Prostate gland (tissue), 2 donors: Measurements from ENCODE around the gene PPM1L. TPM values are rescaled to one million over a fixed set of nuclear protein-coding genes. Genes with fewer than 3 reads are reported as not detected.
A peak's percentile ranks its signal among the peaks of the same experiment; 100 is the strongest.

Experiments
- DNase-seq: peaks from one replicate; pipeline ENCODE4 v3.0.0-alpha.2; 2019; ENCODE audit warnings: low spot score
- H3K27ac ChIP-seq, 2 donors: fragments of 200-600 bp; sonication (generic); 2 replicates each; pipeline ENCODE4 v1.5.1; 2017 to 2019
- H3K27me3 ChIP-seq: fragments of 200-600 bp; sonication (generic); replicated peaks from 2 replicates; pipeline ENCODE4 v1.5.1; 2019; ENCODE audit not compliant: insufficient read depth
- H3K36me3 ChIP-seq, 2 donors: fragments of 200-600 bp; sonication (generic); 1 replicate in 1 of 2; 2 replicates in 1 of 2; pipeline versions ENCODE4 v1.5.1 to v1.8.1; 2017 to 2019
- H3K4me1 ChIP-seq: fragments of 200-600 bp; sonication (generic); replicated peaks from 2 replicates; pipeline ENCODE4 v1.5.1; 2019
- H3K4me3 ChIP-seq, 2 donors: fragments of 200-600 bp; sonication (generic); 2 replicates each; pipeline ENCODE4 v1.5.1; 2017 to 2019
- H3K9me3 ChIP-seq: fragments of 200-600 bp; sonication (generic); 2 replicates; pipeline ENCODE4 v1.5.1; 2017
- CTCF ChIP-seq, 4 experiments: fragments of 200-600 bp in 2 of 4; fragments of 450-650 bp in 2 of 4; sonication (generic) in 2 of 4; IDR thresholded peaks; 1 replicate in 3 of 4; 2 replicates in 1 of 4; pipeline ENCODE4 v1.5.1; 2016 to 2019; ENCODE audit warnings: antibody characterized with exemption in 4 of 4, mild to moderate bottlenecking in 2 of 4, moderate library complexity in 2 of 4
- POLR2A ChIP-seq: fragments of 450-650 bp; IDR thresholded peaks from one replicate; pipeline ENCODE4 v1.6.1; 2016; ENCODE audit warnings: antibody characterized with exemption, mild to moderate bottlenecking
- POLR2AphosphoS5 ChIP-seq: sonication (generic); formaldehyde crosslinking; IDR thresholded peaks from one replicate; pipeline ENCODE4 v1.6.1; 2017; ENCODE audit warnings: antibody characterized with exemption
- WGBS: methylation state at CpG from one replicate; pipeline ENCODE4 v1.1.5; 2018; 5-methylcytosine and 5-hydroxymethylcytosine counted together
- intact Hi-C: fragments of 100-400 bp; cut with DNase I; formaldehyde crosslinking; loops from one replicate; pipeline ENCODE4 v1.14.2; 2022
- total RNA-seq, 2 donors: library from RNA; depleted of rRNA; stranded (reverse); fragments of >200 nt; gene quantifications; one replicate each; pipeline ENCODE4 v1.1.0, GENCODE V29; 2016

Gene PPM1L
- total RNA-seq, 2 donors from 2014 or later = 23.6 to 27.0 TPM

GRCh38 chr3:160916472-160916871 is 160.4 kb downstream of the PPM1L start:
- H3K4me3 ChIP-seq = no peak overlapping the region
- H3K9me3 ChIP-seq = no peaks in the 10 kb centered on the region
- no peak for DNase-seq
- 90% methylated on average over 3 of the region's 3 CpGs for WGBS
- no peaks in the 10 kb centered on the region for H3K27me3 ChIP-seq
- TF ChIP-seq POLR2A (no peak), CTCF (IDR thresholded peaks at IDR 0.05) (no peak), POLR2AphosphoS5 (no peak)
- H3K4me1 ChIP-seq = no peaks in the 10 kb centered on the region
- H3K27ac ChIP-seq = no peak overlapping the region
- no peaks in the 10 kb centered on the region for H3K36me3 ChIP-seq
- intact Hi-C loops = no loop called here

GRCh38 chr3:160919942-160920341 is 163.9 kb downstream of the PPM1L start:
- intact Hi-C loops = no loop called here
- WGBS = 79% methylated on average over 2 of the region's 2 CpGs
- Histone ChIP-seq H3K4me3 (no peak overlapping the region), H3K27ac (no peak overlapping the region), H3K36me3 (no peaks in the 10 kb centered on the region), H3K27me3 (no peaks in the 10 kb centered on the region), H3K9me3 (no peaks in the 10 kb centered on the region), H3K4me1 (no peaks in the 10 kb centered on the region)
- TF ChIP-seq CTCF (IDR thresholded peaks at IDR 0.05) = no peak
- DNase-seq = no peak

GRCh38 chr3:160921020-160921635 is 165.1 kb downstream of the PPM1L start:
- Histone ChIP-seq H3K36me3 (no peaks in the 10 kb centered on the region), H3K27ac (no peak overlapping the region), H3K4me1 (no peaks in the 10 kb centered on the region), H3K9me3 (no peaks in the 10 kb centered on the region), H3K4me3 (no peak overlapping the region), H3K27me3 (no peaks in the 10 kb centered on the region)
- no peak for TF ChIP-seq POLR2AphosphoS5
- TF ChIP-seq CTCF (IDR thresholded peaks at IDR 0.05) = peak in 3 of 4 experiments; percentile 38 to 57 (median 52)
- intact Hi-C loops = no loop called here
- WGBS = 44% methylated on average over 4 of the region's 4 CpGs
- no peak for DNase-seq

GRCh38 chr3:160924776-160925175 is 168.7 kb downstream of the PPM1L start:
- Histone ChIP-seq H3K9me3 (no peaks in the 10 kb centered on the region), H3K4me3 (no peak overlapping the region), H3K27me3 (no peaks in the 10 kb centered on the region), H3K36me3 (no peaks in the 10 kb centered on the region), H3K27ac (no peak overlapping the region), H3K4me1 (no peaks in the 10 kb centered on the region)
- intact Hi-C loops = no loop called here
- DNase-seq = no peak
- 88% methylated on average over 1 of the region's 1 CpG for WGBS
- TF ChIP-seq POLR2AphosphoS5 (no peak), POLR2A (no peak), CTCF (IDR thresholded peaks at IDR 0.05) (no peak)

GRCh38 chr3:160927620-160928019 is 171.6 kb downstream of the PPM1L start:
- intact Hi-C loops = no loop called here
- no peak overlapping the region for H3K4me3 ChIP-seq
- H3K27me3 ChIP-seq = no peaks in the 10 kb centered on the region
- no peak overlapping the region for H3K27ac ChIP-seq
- H3K4me1 ChIP-seq = no peaks in the 10 kb centered on the region
- H3K36me3 ChIP-seq = no peaks in the 10 kb centered on the region
- no peaks in the 10 kb centered on the region for H3K9me3 ChIP-seq
- no peak for DNase-seq
- TF ChIP-seq POLR2AphosphoS5 = no peak
- TF ChIP-seq CTCF (IDR thresholded peaks at IDR 0.05) = no peak
- no peak for TF ChIP-seq POLR2A
- 85% methylated on average over 10 of the region's 10 CpGs for WGBS
